ENCODE results near the gene BMP6.

DNA sequence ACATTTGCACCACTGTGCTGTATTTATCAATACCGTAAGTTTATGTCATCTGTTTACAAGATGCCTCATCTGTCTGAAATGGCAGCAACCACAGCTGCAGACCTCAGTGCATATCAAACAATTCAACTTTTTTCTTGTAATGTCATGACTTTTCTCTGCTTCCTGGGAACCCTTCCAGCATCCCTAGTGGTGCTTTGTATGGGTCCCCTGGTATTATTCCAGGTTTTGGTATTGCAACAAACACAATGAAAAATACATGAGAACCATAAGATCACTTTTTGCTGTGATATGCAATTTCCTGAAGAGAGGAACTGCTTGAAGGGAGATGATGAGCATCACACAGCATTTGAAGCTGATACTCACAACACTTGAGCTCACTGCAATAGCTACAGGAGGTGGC, 196.7 kb downstream of the BMP6 start:
- TF ChIP-seq POLR2AphosphoS5 (IDR thresholded peaks at IDR 0.05; ENCODE audit: low read depth, low read length) (no peak), TAF1 (IDR thresholded peaks at IDR 0.05; ENCODE audit: borderline replicate concordance, insufficient read depth, low read length) (no peak), SIN3A (IDR thresholded peaks at IDR 0.05; ENCODE audit: borderline replicate concordance, insufficient read depth, low read length) (no peak), FOXP2 (optimal IDR thresholded peaks at IDR 0.05; ENCODE audit: borderline replicate concordance, extremely low read depth, extremely low read length, insufficient read depth) (no peak)
- TF ChIP-seq, protein P1, sequence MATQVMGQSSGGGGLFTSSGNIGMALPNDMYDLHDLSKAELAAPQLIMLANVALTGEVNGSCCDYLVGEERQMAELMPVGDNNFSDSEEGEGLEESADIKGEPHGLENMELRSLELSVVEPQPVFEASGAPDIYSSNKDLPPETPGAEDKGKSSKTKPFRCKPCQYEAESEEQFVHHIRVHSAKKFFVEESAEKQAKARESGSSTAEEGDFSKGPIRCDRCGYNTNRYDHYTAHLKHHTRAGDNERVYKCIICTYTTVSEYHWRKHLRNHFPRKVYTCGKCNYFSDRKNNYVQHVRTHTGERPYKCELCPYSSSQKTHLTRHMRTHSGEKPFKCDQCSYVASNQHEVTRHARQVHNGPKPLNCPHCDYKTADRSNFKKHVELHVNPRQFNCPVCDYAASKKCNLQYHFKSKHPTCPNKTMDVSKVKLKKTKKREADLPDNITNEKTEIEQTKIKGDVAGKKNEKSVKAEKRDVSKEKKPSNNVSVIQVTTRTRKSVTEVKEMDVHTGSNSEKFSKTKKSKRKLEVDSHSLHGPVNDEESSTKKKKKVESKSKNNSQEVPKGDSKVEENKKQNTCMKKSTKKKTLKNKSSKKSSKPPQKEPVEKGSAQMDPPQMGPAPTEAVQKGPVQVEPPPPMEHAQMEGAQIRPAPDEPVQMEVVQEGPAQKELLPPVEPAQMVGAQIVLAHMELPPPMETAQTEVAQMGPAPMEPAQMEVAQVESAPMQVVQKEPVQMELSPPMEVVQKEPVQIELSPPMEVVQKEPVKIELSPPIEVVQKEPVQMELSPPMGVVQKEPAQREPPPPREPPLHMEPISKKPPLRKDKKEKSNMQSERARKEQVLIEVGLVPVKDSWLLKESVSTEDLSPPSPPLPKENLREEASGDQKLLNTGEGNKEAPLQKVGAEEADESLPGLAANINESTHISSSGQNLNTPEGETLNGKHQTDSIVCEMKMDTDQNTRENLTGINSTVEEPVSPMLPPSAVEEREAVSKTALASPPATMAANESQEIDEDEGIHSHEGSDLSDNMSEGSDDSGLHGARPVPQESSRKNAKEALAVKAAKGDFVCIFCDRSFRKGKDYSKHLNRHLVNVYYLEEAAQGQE (IDR thresholded peaks at IDR 0.05; ENCODE audit: insufficient read depth in 1 of 2, low read depth in 2 of 2, low read length in 2 of 2), result no peak
